ENCODE data around the gene MRPL37.

The MRPL37 gene

GRCh38 chr1:54176621-54177327 lies 23.2 kb upstream of the MRPL37 start:
- TF ChIP-seq ZNF565 (CRISPR knock-in tag; conservative IDR thresholded peaks at IDR 0.05; ENCODE audit: low read depth): no peak
- TF ChIP-seq ZFP30 (CRISPR knock-in tag; IDR thresholded peaks at IDR 0.05): no peak
- TF ChIP-seq ZFP3 (CRISPR knock-in tag; IDR thresholded peaks at IDR 0.05): no peak
- TF ChIP-seq ZNF70 (CRISPR knock-in tag; IDR thresholded peaks at IDR 0.05): no peak
- no peak for TF ChIP-seq RARB (CRISPR knock-in tag; IDR thresholded peaks at IDR 0.05)
- no peak for TF ChIP-seq TSHZ2 (CRISPR knock-in tag; IDR thresholded peaks at IDR 0.05)
- no peak for TF ChIP-seq PPARA (CRISPR knock-in tag; IDR thresholded peaks at IDR 0.05; ENCODE audit: borderline replicate concordance)
- TF ChIP-seq CSDC2 (CRISPR knock-in tag; IDR thresholded peaks at IDR 0.05): no peak
- no peak for TF ChIP-seq ARNTL (CRISPR knock-in tag; IDR thresholded peaks at IDR 0.05; ENCODE audit: borderline replicate concordance, low read depth)
- no peak for ATAC-seq

GRCh38 chr1:54177726-54178125 lies 22.2 kb upstream of the MRPL37 start:
- no peak for TF ChIP-seq CSDC2 (CRISPR knock-in tag; IDR thresholded peaks at IDR 0.05)
- no peak for TF ChIP-seq CSRNP3 (CRISPR knock-in tag; IDR thresholded peaks at IDR 0.05)
- no peak for TF ChIP-seq POU6F1 (CRISPR knock-in tag; IDR thresholded peaks at IDR 0.05; ENCODE audit: borderline replicate concordance, low read depth)
- TF ChIP-seq TSHZ2 (CRISPR knock-in tag; IDR thresholded peaks at IDR 0.05): no peak
- TF ChIP-seq ARNTL (CRISPR knock-in tag; IDR thresholded peaks at IDR 0.05; ENCODE audit: borderline replicate concordance, low read depth): no peak
- no peak for TF ChIP-seq SNAI2 (CRISPR knock-in tag; IDR thresholded peaks at IDR 0.05)
- TF ChIP-seq CREB5 (CRISPR knock-in tag; IDR thresholded peaks at IDR 0.05; ENCODE audit: low read depth): no peak
- no peak for TF ChIP-seq ZFP3 (CRISPR knock-in tag; IDR thresholded peaks at IDR 0.05)
- no peak for TF ChIP-seq ESRRG (CRISPR knock-in tag; IDR thresholded peaks at IDR 0.05)
- TF ChIP-seq GLIS3 (CRISPR knock-in tag; IDR thresholded peaks at IDR 0.05): no peak
- no peak for ATAC-seq

GRCh38 chr1:54178296-54179070 lies 21.5 kb upstream of the MRPL37 start:
- no peak for ATAC-seq
- no peak for TF ChIP-seq SNAI2 (CRISPR knock-in tag; IDR thresholded peaks at IDR 0.05)
- no peak for TF ChIP-seq BACH2 (CRISPR knock-in tag; IDR thresholded peaks at IDR 0.05; ENCODE audit: borderline replicate concordance)
- no peak for TF ChIP-seq ZNF70 (CRISPR knock-in tag; IDR thresholded peaks at IDR 0.05)
- no peak for TF ChIP-seq CSDC2 (CRISPR knock-in tag; IDR thresholded peaks at IDR 0.05)
- no peak for TF ChIP-seq PPARA (CRISPR knock-in tag; IDR thresholded peaks at IDR 0.05; ENCODE audit: borderline replicate concordance)
- no peak for TF ChIP-seq GLIS3 (CRISPR knock-in tag; IDR thresholded peaks at IDR 0.05)
- no peak for TF ChIP-seq ESRRG (CRISPR knock-in tag; IDR thresholded peaks at IDR 0.05)
- no peak for TF ChIP-seq ZNF8 (CRISPR knock-in tag; IDR thresholded peaks at IDR 0.05)
- no peak for TF ChIP-seq POU6F1 (CRISPR knock-in tag; IDR thresholded peaks at IDR 0.05; ENCODE audit: borderline replicate concordance, low read depth)
- TF ChIP-seq CSRNP3 (CRISPR knock-in tag; IDR thresholded peaks at IDR 0.05): no peak
- TF ChIP-seq TOX (CRISPR knock-in tag; IDR thresholded peaks at IDR 0.05; ENCODE audit: borderline replicate concordance): no peak
- TF ChIP-seq RARB (CRISPR knock-in tag; IDR thresholded peaks at IDR 0.05): no peak
